Activated CD4-positive, alpha-beta T cell treated with anti-CD3 and anti-CD28 coated beads, Interleukin-2, amount 50 U/mL, for 4 hours (primary cell): ENCODE measurements around the gene APOC3.

ENCODE experiments used
- DNase-seq, 2 experiments: peaks; one replicate each; pipeline ENCODE4 v3.0.0-alpha.2; 2020

Gene APOC3

GRCh38 chr11:116807601-116808261, 22.0 kb upstream of the APOC3 start:
- no peak for DNase-seq

DNA sequence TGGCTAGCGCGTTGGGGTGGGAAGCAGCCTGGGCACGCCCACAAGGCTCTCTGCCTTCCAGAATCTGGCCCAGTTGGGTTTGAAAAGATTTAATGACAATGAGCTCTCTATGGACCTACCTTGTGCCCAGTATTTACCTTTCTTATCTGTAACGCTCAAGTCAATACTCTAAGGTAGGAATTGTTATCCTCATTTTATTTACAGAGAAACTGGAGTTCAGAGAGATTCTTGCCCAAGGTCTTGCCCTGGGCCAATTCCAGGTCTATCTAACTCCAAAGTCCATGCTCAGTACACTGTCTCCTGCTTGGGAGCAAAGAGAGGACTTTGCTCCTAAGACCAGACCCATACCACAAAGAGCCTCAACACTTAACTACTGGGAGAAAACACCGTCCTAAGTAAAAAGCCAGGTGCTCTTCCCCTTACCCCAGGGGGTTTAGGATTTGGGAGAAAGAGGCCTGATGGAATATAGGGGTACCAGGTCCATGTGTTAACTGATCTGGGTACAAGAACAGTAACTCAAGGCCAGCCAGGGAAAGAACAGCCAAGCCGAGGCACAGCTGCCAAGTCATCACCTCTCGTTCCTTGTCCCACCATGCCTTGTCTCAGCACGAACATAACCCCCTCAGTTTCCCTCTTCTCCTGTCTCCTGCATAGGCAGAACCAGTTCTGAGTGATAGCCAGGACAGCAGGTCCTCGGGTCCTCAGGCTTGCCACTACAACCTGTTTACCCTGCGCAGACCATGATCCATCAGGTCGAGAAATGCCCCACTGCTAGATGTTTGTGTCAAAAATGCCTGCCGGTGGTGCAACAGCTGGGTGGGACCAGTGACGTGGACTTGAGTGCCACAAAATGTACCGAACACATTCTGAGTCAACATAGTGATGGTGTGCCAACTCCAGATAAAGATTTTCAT, 21.2 kb upstream of the APOC3 start:
- no peak for DNase-seq

DNA sequence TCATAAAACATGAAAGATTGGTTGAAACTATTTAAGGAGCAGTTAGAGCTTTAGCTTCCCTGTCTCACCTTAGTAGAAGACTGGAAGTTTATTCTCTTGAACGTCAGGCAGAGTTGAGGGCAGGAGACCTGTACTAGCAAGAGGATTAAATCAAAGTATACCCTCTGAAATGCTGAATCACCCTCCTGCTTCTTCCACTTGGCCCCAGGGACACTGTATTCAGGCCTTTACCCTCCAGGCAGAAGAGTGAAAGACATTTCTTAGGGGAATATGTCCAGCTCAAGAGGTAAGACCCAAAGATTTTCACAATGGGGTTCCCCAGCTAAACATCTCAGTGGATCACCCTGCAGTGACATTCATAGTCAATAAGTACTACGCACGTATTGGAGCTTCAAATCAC, 18.5 kb upstream of the APOC3 start:
- DNase-seq, result no peak

DNA sequence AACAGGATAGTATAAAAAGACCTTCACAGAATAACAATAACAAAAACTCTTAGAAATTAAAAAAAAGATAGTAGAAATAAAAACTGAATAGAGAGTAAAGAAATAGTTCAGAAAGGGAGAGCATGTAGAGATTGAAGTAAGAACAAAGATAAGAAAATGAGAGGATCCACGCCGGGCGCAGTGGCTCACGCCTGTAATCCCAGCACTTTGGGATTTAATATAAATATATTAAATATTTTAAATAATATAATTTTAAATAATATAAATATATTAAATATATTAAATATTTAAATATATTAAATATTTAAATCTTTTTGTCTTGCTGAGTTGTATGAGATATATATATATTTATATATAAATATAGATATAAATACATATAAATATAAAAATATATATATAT, 17.6 kb upstream of the APOC3 start:
- no peak for DNase-seq

- DNase-seq, result no peak
These were observed 16.5 kb upstream of the APOC3 start for GRCh38 chr11:116813170-116813569.

- DNase-seq, result no peak
These were observed 15.8 kb upstream of the APOC3 start for GRCh38 chr11:116813781-116814471.

GRCh38 chr11:116814502-116814901, 15.2 kb upstream of the APOC3 start:
- DNase-seq, result no peak

GRCh38 chr11:116819049-116819448, 10.7 kb upstream of the APOC3 start:
- no peak for DNase-seq

GRCh38 chr11:116821050-116821918, 8.4 kb upstream of the APOC3 start:
- DNase-seq, result no peak

DNA sequence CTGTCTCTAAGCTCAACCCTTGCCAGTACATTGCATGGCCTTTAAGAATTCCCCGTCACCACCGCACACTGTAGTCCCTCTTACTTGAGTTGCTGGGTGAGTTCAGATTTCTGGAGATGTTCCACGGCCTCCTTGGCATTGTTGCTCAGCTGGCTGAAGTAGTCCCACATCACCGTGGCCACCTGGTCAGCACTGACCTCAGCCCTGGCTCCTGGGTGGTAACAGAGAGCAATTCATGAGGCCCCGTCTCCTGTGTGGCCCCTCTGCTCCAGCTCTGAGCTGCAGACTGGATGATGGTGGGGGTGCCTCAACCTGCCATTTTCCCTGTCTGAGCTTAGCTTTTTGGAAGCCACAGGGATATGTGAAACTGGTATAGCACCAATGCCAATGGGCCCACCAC, 7.1 kb upstream of the APOC3 start:
- DNase-seq, result no peak

GRCh38 chr11:116823031-116823843, 6.5 kb upstream of the APOC3 start, which contains the start of gene APOA4:
Gene APOA4 (minus strand): TSS chr11:116823304. CDS start chr11:116823191, 113 bp downstream.
- no peak for DNase-seq

- DNase-seq, result no peak
These were observed 4.3 kb upstream of the APOC3 start for GRCh38 chr11:116825434-116825833.

- no peak for DNase-seq
These were observed 3.6 kb upstream of the APOC3 start for GRCh38 chr11:116825854-116826750.

- DNase-seq, result no peak
These were observed 2.8 kb upstream of the APOC3 start for GRCh38 chr11:116826751-116827431.

GRCh38 chr11:116827461-116827860, 2.2 kb upstream of the APOC3 start:
- DNase-seq, result no peak

- no peak for DNase-seq
These were observed 829 bp upstream of the APOC3 start for GRCh38 chr11:116828632-116829524.

DNA sequence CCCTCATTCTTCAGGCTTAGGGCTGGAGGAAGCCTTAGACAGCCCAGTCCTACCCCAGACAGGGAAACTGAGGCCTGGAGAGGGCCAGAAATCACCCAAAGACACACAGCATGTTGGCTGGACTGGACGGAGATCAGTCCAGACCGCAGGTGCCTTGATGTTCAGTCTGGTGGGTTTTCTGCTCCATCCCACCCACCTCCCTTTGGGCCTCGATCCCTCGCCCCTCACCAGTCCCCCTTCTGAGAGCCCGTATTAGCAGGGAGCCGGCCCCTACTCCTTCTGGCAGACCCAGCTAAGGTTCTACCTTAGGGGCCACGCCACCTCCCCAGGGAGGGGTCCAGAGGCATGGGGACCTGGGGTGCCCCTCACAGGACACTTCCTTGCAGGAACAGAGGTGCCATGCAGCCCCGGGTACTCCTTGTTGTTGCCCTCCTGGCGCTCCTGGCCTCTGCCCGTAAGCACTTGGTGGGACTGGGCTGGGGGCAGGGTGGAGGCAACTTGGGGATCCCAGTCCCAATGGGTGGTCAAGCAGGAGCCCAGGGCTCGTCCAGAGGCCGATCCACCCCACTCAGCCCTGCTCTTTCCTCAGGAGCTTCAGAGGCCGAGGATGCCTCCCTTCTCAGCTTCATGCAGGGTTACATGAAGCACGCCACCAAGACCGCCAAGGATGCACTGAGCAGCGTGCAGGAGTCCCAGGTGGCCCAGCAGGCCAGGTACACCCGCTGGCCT, 641 bp downstream of the APOC3 start:
- DNase-seq, result no peak

- DNase-seq, result no peak
These were observed 2.2 kb downstream of the APOC3 start for GRCh38 chr11:116831790-116832349.
